ENCODE measurements around the gene DAG1.

Gene DAG1

DNA sequence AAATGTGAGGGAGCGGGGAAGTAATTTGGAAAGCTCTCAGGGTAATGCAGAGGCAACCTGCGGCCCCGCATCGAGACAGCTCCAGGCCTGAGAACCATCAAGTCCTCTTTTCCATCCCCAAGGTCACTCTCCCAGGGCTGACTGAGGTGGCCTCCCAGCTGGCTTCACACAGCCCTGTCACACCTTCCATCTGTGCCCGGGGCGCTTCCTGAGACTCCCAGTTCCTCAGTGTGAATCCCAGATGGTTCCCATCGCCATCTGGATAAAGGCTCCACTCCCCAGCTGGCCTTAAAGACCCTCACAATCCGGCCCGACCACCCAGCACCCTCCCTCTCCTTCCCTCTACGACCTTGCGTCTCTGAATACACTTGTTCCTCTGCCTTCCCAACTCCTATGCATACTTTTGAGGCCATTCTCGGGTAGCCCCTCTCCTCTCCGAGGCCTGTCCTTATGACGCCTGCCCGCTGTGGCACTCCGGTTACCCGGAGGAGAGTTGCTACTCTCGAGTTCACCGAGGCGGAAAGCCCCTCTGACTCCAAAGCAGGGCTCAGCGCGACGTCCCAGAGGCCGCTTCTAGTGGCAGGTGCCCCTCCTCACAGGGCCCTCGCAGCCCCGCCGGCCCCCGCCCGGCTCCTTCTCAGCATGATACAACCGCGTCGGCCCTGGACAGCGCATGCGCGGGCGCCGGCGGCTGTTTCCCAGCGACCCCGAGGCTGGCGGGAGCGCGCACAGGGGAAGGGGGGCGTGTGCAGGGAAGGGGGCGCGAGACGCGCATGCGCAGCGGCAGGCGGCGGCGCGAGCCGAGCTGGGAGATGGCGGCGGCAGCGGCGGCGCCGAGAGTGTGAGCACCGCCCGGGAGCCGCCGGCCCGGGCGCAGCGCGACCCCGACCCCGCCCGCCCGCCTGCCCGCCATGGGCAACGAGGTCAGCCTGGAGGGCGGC lies 83.9 kb downstream of the DAG1 start, which contains the start of gene BSN:
Gene BSN (plus strand): TSS at position 786 of the 941 bp plus-strand sequence. CDS start 126 bp downstream, at position 912.
- peak; percentile 63 for DNase-seq (ENCODE audit: low read depth, low spot score)

DNA sequence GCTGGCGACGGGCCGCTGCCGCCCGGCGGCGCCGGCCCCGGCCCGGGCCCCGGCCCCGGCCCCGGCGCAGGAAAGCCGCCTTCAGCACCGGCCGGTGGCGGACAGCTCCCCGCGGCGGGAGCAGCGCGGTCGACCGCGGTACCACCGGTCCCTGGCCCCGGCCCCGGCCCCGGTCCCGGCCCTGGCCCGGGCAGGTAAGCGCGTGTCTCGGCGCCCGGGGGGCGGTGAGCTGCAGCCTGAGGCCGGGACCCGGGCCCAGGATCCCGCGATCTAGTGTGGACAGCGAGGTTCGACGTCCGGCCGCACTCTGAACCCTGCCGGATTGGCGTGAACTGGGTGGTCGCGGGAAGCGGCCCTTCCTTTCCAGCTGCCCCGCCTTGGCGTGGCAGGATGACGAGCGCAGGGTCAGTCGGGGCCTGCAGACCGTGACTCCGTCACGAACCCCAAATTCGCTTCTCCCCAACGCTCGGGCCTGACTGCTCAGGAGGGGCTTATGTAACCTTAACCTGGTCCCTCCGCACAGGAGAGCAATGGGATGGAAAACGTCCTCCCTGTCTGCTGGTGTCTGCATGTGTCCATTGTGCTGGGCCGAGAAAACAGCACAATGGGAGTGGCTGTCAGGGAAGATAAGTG lies 84.7 kb downstream of the DAG1 start:
- DNase-seq (ENCODE audit: low read depth, low spot score) = no peak

DNA sequence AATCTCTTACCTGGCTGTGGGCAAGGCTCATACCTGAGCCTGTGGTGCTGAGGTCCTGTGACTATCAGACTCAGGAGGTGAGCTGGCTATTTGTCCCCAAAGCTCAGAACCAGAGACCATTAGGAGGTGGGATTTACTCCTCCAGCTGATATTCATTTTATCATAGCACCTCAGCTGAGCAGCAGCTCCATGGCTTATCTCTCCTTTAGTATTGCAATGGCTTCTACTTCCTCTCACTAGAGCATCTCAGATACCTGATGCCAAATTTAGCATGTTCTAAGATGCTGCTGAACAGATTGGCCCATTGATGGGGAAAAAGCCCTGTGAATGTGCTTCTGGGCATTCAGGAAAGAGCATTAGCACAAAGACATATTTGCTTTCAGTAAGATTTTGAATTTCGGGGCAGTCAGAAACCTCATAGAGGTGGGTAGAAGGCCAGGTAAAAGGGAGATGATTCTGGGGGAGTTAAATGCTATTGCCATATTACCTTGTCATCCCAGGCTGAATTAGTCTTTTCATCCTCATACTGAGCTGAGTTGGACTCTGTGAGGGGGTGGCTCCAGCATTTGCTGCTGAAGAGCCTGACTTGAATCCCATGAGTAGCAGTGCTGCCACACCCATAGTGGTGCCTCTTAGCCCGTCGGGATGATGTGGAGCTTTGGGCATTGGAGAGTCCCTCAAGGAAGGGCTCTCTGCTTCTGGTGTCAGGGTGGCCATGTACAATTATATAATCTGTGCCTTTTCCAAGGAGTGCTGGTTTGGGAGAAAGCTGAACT lies 86.6 kb downstream of the DAG1 start:
- no peak for DNase-seq (ENCODE audit: low read depth, low spot score)

DNA sequence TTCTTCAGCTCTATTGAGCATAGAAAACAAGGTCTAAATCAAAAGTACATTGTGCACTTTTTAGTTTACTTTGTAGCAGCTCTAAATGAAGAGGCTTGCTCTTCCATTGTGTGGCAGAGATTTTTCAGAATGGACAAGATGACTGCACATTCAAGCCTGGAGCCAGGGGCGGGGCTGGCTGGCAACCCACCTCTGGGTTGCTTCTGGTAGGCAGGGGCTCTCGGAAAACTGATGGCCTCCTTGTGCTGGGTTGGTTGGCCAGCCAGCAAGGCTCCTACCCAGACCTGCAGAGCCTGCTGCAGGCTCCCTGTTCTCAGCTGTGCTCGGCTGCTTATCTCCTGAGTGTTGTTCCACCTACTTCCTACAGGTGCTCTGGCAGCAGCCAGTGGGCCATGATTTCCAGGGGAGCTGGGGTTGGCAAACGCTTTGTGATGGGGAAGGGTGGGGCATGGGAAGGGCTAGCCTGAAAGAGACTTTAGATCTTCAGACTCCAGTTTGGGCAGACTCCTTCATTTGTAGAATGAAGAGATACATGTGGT lies 93.0 kb downstream of the DAG1 start:
- no peak for DNase-seq (ENCODE audit: low read depth, low spot score)

DNA sequence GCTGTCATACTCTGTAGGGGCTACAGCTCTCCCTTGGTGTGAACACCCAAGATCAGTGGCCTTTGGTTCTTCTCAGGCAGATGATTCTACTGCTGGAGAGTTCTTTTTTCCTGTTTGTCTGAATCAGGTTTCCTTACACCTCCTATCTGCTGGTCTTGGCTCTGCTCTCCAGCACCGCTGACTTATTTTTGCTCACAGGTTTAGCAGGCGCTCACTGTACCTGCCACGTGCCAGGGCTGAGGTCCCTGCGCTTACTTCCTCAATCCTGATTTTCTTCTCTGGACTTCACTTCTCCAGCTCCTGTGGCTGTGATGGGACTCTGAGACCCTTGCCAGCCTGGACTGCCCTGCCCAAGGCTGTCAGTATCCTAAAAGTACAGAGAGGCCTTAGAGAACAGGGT lies 93.7 kb downstream of the DAG1 start:
- no peak for DNase-seq (ENCODE audit: low read depth, low spot score)

DNA sequence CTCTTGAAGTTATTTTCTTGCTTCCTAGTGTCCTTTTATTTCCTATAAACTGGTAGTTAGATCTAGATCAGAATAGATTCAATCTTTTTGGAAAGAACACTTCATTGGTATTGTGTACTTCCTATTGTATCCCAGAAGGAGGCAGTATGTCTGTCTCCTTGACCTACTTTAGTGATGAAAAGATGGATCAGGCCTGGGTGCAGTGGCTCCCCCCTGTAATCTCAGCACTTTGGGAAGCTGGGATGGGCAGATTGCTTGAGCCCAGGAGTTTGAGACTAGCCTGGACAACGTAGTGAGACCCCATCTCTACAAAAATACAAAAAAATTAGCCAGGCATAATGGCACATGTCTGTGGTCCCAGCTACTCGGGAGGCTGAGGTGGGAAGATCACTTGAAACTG lies 96.2 kb downstream of the DAG1 start:
- no peak for DNase-seq (ENCODE audit: low read depth, low spot score)

DNA sequence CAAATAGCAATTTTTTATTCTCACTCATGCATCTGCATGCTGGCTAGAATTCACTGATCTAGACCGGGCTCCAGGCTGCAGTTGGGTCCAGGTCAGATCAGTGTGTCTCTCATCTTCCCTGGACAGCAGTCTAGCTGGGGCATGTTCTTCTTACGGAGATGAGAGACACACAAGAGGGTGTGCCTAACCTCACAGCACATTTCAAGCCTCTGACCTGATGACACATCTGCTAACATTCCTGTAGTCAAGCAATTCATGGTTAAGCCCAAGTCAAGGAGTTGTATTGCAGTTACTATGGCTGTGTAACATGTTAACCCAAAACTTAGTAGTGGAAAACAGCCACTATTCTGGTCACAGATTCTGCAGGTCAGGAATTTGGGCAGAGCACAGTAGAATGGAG lies 97.3 kb downstream of the DAG1 start:
- no peak for DNase-seq (ENCODE audit: low read depth, low spot score)

DNA sequence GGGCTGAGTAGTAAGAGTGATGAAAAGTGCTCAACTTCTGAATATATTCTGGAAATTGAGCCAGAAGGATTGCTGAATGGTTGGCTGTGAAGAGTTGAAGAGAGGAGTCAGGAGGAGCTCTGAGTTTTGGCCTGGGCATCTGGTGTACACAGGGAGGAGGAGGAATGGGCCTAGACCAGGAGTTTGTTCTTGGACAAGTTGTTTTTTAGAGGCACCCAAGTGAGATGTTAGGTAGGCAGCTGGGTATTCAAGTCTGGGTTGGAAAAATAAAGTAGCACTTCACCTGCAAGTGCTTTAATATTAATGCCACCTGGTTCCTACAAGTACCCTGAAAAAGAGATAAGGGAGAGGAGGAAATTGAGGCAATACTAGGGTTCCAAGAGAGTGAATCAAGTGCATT lies 98.9 kb downstream of the DAG1 start:
- no peak for DNase-seq (ENCODE audit: low read depth, low spot score)

DNA sequence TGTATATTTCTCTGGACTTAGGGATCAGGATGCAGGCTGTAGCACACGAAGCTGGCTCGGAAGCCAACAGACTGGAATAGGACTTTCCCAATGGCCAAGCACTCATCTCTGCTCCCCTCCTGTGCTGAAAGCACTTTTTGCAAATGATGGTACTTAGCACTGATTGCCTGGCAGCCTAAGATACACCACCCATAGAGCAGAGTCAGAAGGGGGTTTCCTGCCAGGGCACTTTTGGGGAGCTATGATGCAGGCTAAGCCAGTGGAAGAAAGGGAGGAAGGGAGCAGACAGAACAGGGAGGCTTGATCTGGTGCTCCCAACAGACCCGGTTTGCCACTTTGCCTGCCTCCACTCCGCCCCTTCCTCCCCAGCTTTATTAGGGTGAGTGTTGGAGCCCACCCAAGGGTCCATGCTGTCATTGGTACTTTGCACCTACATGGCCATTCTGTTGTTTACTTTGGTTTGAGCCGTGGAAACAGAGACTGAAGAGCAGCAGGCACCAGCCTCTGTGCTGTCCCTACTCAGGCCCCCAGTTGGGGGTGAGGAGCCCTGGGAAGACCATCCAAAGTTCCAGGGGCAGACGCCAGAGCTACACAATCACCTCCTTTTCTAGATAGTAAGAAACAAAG lies 100.1 kb downstream of the DAG1 start:
- no peak for DNase-seq (ENCODE audit: low read depth, low spot score)

DNA sequence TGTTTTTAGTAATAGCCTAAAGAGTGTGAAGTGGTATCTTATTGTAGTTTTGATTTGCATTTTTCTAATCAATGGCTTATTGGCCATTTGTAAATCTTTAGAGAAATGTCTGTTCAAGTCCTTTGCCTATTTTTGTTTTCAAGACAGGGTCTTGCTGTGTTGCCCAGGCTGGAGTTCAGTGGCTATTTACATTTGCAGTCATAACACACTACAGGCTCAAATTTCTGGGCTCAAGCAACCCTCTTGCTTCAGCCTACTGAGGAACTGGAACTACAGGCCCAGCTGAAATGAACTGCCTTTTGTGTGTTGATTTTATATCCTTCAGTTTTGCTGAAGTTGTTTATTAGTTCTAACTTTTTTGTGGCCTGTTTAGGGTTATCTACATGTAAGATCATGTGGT lies 112.1 kb downstream of the DAG1 start:
- DNase-seq (ENCODE audit: low read depth, low spot score) = no peak
